H1 (cell line): ENCODE results near the gene UBE2V1. TPM values are rescaled to one million over a fixed set of nuclear protein-coding genes. Genes with fewer than 3 reads are reported as not detected.
A peak's percentile ranks its signal among the peaks of the same experiment; 100 is the strongest.

Experiments
- CTCF ChIA-PET: fragments of 300-600 bp; sonication (Branson Sonifier 250); formaldehyde crosslinking; loops from one replicate; lab custom pipeline; 2021; ENCODE audit not compliant: partially characterized antibody; lab: Charles Lee
- POLR2A ChIA-PET: fragments of 300-600 bp; sonication (Branson Sonifier 250); formaldehyde crosslinking; loops from one replicate; lab custom pipeline; 2021; ENCODE audit warnings: inconsistent platforms; ENCODE audit not compliant: partially characterized antibody; lab: Charles Lee
- DNase-seq, 2 experiments: peaks; one replicate each; pipeline versions ENCODE4 v3.0.0 to v3.0.0-alpha.2; 2010 to 2022; ENCODE audit warnings: low spot score in 2 of 2, low read depth in 1 of 2, mixed read lengths in 1 of 2
- FAIRE-seq: peaks from 2 replicates; lab custom pipeline; 2011; peaks lifted over from hg19 to GRCh38; lab: Jason Lieb, UNC
- H2AFZ ChIP-seq: 2 replicates; pipeline ENCODE4 v1.8.1; 2012; ENCODE audit warnings: low read length, inconsistent platforms
- H2AK5ac ChIP-seq: 2 replicates; pipeline ENCODE4 v1.6.1; 2013; ENCODE audit warnings: low read depth, low read length
- H2BK120ac ChIP-seq: replicated peaks from 2 replicates; pipeline ENCODE3; 2013; ENCODE audit warnings: low read depth, low read length, inconsistent platforms
- H2BK12ac ChIP-seq: 2 replicates; pipeline ENCODE4 v1.6.1; 2013; ENCODE audit warnings: low read depth, low read length
- H2BK15ac ChIP-seq: 2 replicates; pipeline ENCODE4 v1.6.1; 2013; ENCODE audit warnings: low read length
- H2BK20ac ChIP-seq: 2 replicates; pipeline ENCODE4 v1.6.1; 2013; ENCODE audit warnings: low read length
- H2BK5ac ChIP-seq: 2 replicates; pipeline ENCODE4 v1.6.1; 2013; ENCODE audit warnings: low read depth, low read length
- H3K14ac ChIP-seq: 2 replicates; pipeline ENCODE4 v1.6.1; 2013; ENCODE audit warnings: inconsistent platforms; ENCODE audit not compliant: insufficient read length
- H3K18ac ChIP-seq: 2 replicates; pipeline ENCODE4 v1.6.1; 2013; ENCODE audit warnings: low read length; ENCODE audit errors: extremely low read depth
- H3K23ac ChIP-seq: 2 replicates; pipeline ENCODE4 v1.6.1; 2013; ENCODE audit warnings: inconsistent platforms; ENCODE audit not compliant: insufficient read length
- H3K23me2 ChIP-seq: 2 replicates; pipeline ENCODE4 v1.6.1; 2013; ENCODE audit warnings: low read depth, low read length
- H3K27ac ChIP-seq: 2 replicates; pipeline ENCODE4 v1.6.1; 2011; ENCODE audit warnings: low read depth, low read length, inconsistent platforms
- H3K27me3 ChIP-seq, 4 experiments: replicated peaks in 1 of 4; 1 replicate in 1 of 4; 2 replicates in 3 of 4; pipeline versions ENCODE4 v1.6.1 to v1.8.1; 2011 to 2013; ENCODE audit warnings: low read length in 3 of 4, mild to moderate bottlenecking in 3 of 4, inconsistent platforms in 2 of 4, mixed read lengths in 2 of 4, moderate library complexity in 1 of 4; ENCODE audit not compliant: control insufficient read depth in 3 of 4, insufficient read depth in 3 of 4; ENCODE audit errors: extremely low read depth in 1 of 4
- H3K36me3 ChIP-seq, 4 experiments: 2 replicates each; pipeline versions ENCODE4 v1.6.1 to v1.8.1; 2011 to 2013; ENCODE audit warnings: mild to moderate bottlenecking in 4 of 4, low read length in 3 of 4, moderate library complexity in 2 of 4, control low read depth in 1 of 4, inconsistent platforms in 1 of 4; ENCODE audit not compliant: insufficient read depth in 4 of 4, control insufficient read depth in 2 of 4
- H3K4ac ChIP-seq: replicated peaks from 2 replicates; pipeline ENCODE3; 2013; ENCODE audit warnings: low read length, low read depth, mixed read lengths, inconsistent platforms; ENCODE audit not compliant: insufficient read length
- H3K4me1 ChIP-seq, 4 experiments: replicated peaks in 1 of 4; 1 replicate in 1 of 4; 2 replicates in 3 of 4; pipeline versions ENCODE4 v1.6.1 to v1.8.1; 2011 to 2013; ENCODE audit warnings: low read length in 3 of 4, inconsistent platforms in 2 of 4, mixed read lengths in 1 of 4; ENCODE audit not compliant: insufficient read depth in 4 of 4, control insufficient read depth in 3 of 4
- H3K4me2 ChIP-seq, 2 experiments: 2 replicates each; pipeline versions ENCODE4 v1.6.1 to v1.8.1; 2011 to 2013; ENCODE audit warnings: low read depth in 2 of 2, low read length in 2 of 2, control low read depth in 1 of 2, inconsistent platforms in 1 of 2, mild to moderate bottlenecking in 1 of 2; ENCODE audit not compliant: insufficient read depth in 1 of 2
- H3K4me3 ChIP-seq, 4 experiments: fragments of 200-600, 300-600 bp in 1 of 4; sonication (generic), shearing (Covaris generic), sonication (Bioruptor Twin) in 1 of 4; 2 replicates each; pipeline versions ENCODE4 v1.5.1 to v1.8.1; 2011 to 2016; ENCODE audit warnings: low read length in 4 of 4, low read depth in 3 of 4, control low read depth in 2 of 4, inconsistent platforms in 2 of 4, mild to moderate bottlenecking in 2 of 4, mixed read lengths in 1 of 4, moderate library complexity in 1 of 4; ENCODE audit not compliant: insufficient read depth in 2 of 4; ENCODE audit errors: extremely low read depth in 1 of 4
- H3K56ac ChIP-seq: replicated peaks from 2 replicates; pipeline ENCODE3; 2013; ENCODE audit warnings: low read depth, mild to moderate bottlenecking, mixed read lengths, low read length, inconsistent platforms; ENCODE audit not compliant: insufficient read length
- H3K79me1 ChIP-seq: 2 replicates; pipeline ENCODE4 v1.6.1; 2013; ENCODE audit warnings: low read depth, low read length, control low read depth
- H3K79me2 ChIP-seq, 2 experiments: 2 replicates each; pipeline versions ENCODE4 v1.6.1 to v1.8.1; 2012 to 2013; ENCODE audit warnings: low read length in 2 of 2, mild to moderate bottlenecking in 2 of 2, inconsistent platforms in 1 of 2; ENCODE audit not compliant: insufficient read depth in 2 of 2, control insufficient read depth in 1 of 2
- H3K9ac ChIP-seq, 4 experiments: replicated peaks in 1 of 4; 1 replicate in 1 of 4; 2 replicates in 3 of 4; pipeline versions ENCODE4 v1.6.1 to v1.8.1; 2011 to 2013; ENCODE audit warnings: low read depth in 3 of 4, low read length in 3 of 4, control low read depth in 2 of 4, mild to moderate bottlenecking in 2 of 4, moderate library complexity in 2 of 4, inconsistent platforms in 1 of 4; ENCODE audit errors: extremely low read depth in 1 of 4
- H3K9me3 ChIP-seq, 2 experiments: 2 replicates each; pipeline versions ENCODE4 v1.6.1 to v1.8.1; 2012 to 2013; ENCODE audit warnings: mild to moderate bottlenecking in 2 of 2, moderate library complexity in 2 of 2, control low read depth in 1 of 2, inconsistent platforms in 1 of 2, low read depth in 1 of 2, low read length in 1 of 2, mixed read lengths in 1 of 2; ENCODE audit not compliant: insufficient read depth in 2 of 2
- H4K20me1 ChIP-seq, 2 experiments: replicated peaks in 1 of 2; 2 replicates each; pipeline versions ENCODE3 to v1.8.1; 2011 to 2013; ENCODE audit warnings: inconsistent platforms in 2 of 2, low read length in 2 of 2, mild to moderate bottlenecking in 1 of 2; ENCODE audit not compliant: insufficient read depth in 2 of 2, control insufficient read depth in 1 of 2
- H4K5ac ChIP-seq: 2 replicates; pipeline ENCODE4 v1.6.1; 2013; ENCODE audit warnings: low read length, low read depth, mixed read lengths, inconsistent platforms; ENCODE audit not compliant: insufficient read length
- H4K8ac ChIP-seq: 2 replicates; pipeline ENCODE4 v1.8.0; 2013; ENCODE audit warnings: mild to moderate bottlenecking, moderate library complexity, low read length, inconsistent platforms; ENCODE audit not compliant: insufficient read depth; ENCODE audit errors: extremely low read depth
- H4K91ac ChIP-seq: replicated peaks from 2 replicates; pipeline ENCODE3; 2013; ENCODE audit warnings: low read length, mixed read lengths, inconsistent platforms; ENCODE audit not compliant: insufficient read length
- CHD1 ChIP-seq: IDR thresholded peaks from 2 replicates; pipeline ENCODE4 v1.6.1; 2012; ENCODE audit warnings: low read depth, low read length, improper control_type of control experiment
- CREB1 ChIP-seq: IDR thresholded peaks from 2 replicates; pipeline ENCODE4 v1.6.1; 2012; ENCODE audit warnings: inconsistent platforms
- KDM1A ChIP-seq: fragments of 200-600, 300-600 bp; sonication (generic); IDR thresholded peaks from 2 replicates; pipeline ENCODE4 v1.7.1; 2016; ENCODE audit warnings: mild to moderate bottlenecking, low read length, borderline replicate concordance
- KDM4A ChIP-seq: IDR thresholded peaks from one replicate; pipeline ENCODE4 v1.7.1; 2012; ENCODE audit warnings: low read depth, mild to moderate bottlenecking, moderate library complexity, low read length, inconsistent platforms; ENCODE audit not compliant: severe bottlenecking
- NRF1 ChIP-seq: IDR thresholded peaks from 2 replicates; pipeline ENCODE4 v1.6.1; 2011; ENCODE audit warnings: mild to moderate bottlenecking, low read depth, low read length, improper control_type of control experiment
- RFX5 ChIP-seq: IDR thresholded peaks from 2 replicates; pipeline ENCODE4 v1.6.1; 2011; ENCODE audit warnings: low read depth, low read length, improper control_type of control experiment, borderline replicate concordance
- SIN3A ChIP-seq, 2 experiments: IDR thresholded peaks in 1 of 2; conservative IDR thresholded peaks in 1 of 2; 2 replicates each; pipeline ENCODE4 v1.6.1; 2011 to 2012; ENCODE audit warnings: low read length in 2 of 2, improper control_type of control experiment in 1 of 2, low read depth in 1 of 2, mild to moderate bottlenecking in 1 of 2
- YY1 ChIP-seq: IDR thresholded peaks from 2 replicates; pipeline ENCODE4 v1.6.1; 2011; ENCODE audit warnings: low read depth, mild to moderate bottlenecking, low read length
- WGBS, 2 experiments: shearing (Covaris generic) in 1 of 2; methylation state at CpG; one replicate each; pipeline versions ENCODE4 v1.1.6 to v1.1.7; 2013 to 2015; ENCODE audit warnings: low lambda C conversion rate in 2 of 2, mixed read lengths in 2 of 2, inconsistent platforms in 1 of 2, low coverage in 1 of 2, missing lambda C conversion rate in 1 of 2; ENCODE audit not compliant: insufficient replicate concordance in 2 of 2, insufficient coverage in 1 of 2, insufficient read length in 1 of 2; ENCODE audit errors: extremely low coverage in 1 of 2, missing lambda C conversion rate in 1 of 2; 5-methylcytosine and 5-hydroxymethylcytosine counted together
- polyA plus RNA-seq, 7 experiments: library from polyadenylated mRNA; depleted of rRNA in 3 of 7; stranded (reverse) in 5 of 7; unstranded in 2 of 7; fragments of >200 nt in 5 of 7; fragments of 200-250 nt in 2 of 7; gene quantifications; 1 replicate in 5 of 7; 2 replicates in 1 of 7; 4 replicates in 1 of 7; pipeline versions ENCODE4 v1.2.1 to v1.2.3, GENCODE V29; 2011 to 2013; ENCODE audit warnings: missing spikeins in 2 of 7, mixed read lengths in 2 of 7
- total RNA-seq: library from RNA; stranded (reverse); fragmentation: NEBNext Ultra II Directional; extraction: Animal tissue kit (Norgen Biotek cat#: 25700); gene quantifications from 2 replicates; pipeline ENCODE4 v1.2.1, GENCODE V29; 2021

UBE2V1 gene
- total and polyA plus RNA-seq, 2 of the 8 experiments (the other 6 are each of a cell fraction or from before 2014, with no cell fraction given) = 141 to 184 TPM

DNA sequence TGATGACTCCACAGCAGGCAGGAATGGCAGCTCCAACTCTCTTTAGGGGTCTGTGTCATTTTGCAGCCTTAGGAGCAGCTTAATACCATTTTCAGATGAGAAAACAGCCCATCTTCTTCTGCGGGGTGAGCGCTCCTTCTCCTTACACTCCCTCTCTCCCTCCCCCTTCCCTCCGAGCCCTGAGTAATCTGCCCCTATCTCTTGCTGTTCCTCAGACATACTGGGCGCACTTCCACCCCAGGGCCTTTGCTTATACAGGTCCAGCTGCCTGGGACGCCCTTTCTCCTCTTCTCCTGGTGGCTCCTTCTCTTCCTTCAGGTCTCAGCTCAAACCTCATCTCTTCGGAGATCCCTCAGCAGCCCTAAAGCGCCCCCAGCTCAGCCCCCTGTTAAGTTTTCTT lies 75.4 kb downstream of the UBE2V1 start:
- TF ChIP-seq RFX5 (no peak), KDM4A (no peak), CREB1 (no peak), CHD1 (no peak), NRF1 (no peak), SIN3A (conservative IDR thresholded peaks at IDR 0.05 in 1 of 2, IDR thresholded peaks at IDR 0.05 in 1 of 2; ENCODE audit: low read depth in 1 of 2, low read length in 2 of 2) (no peak), KDM1A (peak; percentile 53; the same call in 1 of the 2 replicates), YY1 (no peak)
- TF ChIP-seq, all 59 proteins: peak for 1
- DNase-seq (no peak), FAIRE-seq (no peak)
- Histone ChIP-seq H3K14ac (no peak overlapping the region), H3K36me3 (no peaks in the 10 kb centered on the region), H3K56ac (no peak overlapping the region), H3K27ac (no peak overlapping the region), H3K4me3 (no peak overlapping the region), H3K9me3 (no peaks in the 10 kb centered on the region), H2BK12ac (no peak overlapping the region), H2BK5ac (no peak overlapping the region), H2BK20ac (peak overlapping the region; percentile 55; the same call in 1 of the 2 replicates), H3K4me1 (peaks cover 0 to 14% (median 5%) of the 10 kb centered on the region in 4 experiments; a peak in 4 of 7 replicates), H2AFZ (no peak overlapping the region), H3K18ac (no peak overlapping the region; the same call in 1 of the 2 replicates), H4K20me1 (no peaks in the 10 kb centered on the region), H3K23me2 (no peaks in the 10 kb centered on the region), H3K4ac (no peak overlapping the region), H3K79me1 (no peaks in the 10 kb centered on the region), H2BK15ac (peak overlapping the region; percentile 53; the same call in 1 of the 2 replicates), H2AK5ac (no peak overlapping the region), H2BK120ac (no peak overlapping the region), H3K23ac (no peak overlapping the region), H3K27me3 (no peaks in the 10 kb centered on the region), H3K4me2 (no peak overlapping the region), H3K79me2 (no peaks in the 10 kb centered on the region), H4K91ac (peak overlapping the region; percentile 66), H4K8ac (no peak overlapping the region), H3K9ac (no peak overlapping the region), H4K5ac (no peak overlapping the region)
- WGBS, 2 experiments = 85% methylated on average over 7 of the region's 7 CpGs; no CpG with 5 or more reads in 1 of the 2 experiments
- ChIA-PET POLR2A (interaction anchor here (1.0 to 3.7 kb wide), 6 partner anchors 34 to 119 kb away, joined by 3 to 15 read pairs (median 4); partner anchors contain the start of gene SNAI1), CTCF (interaction anchor here (0.9 to 2.9 kb wide), 7 partner anchors 18 to 73 kb away, joined by 3 to 13 read pairs (median 5); no protein-coding TSS in a partner anchor)
